Fibroblast of lung (primary cell): ENCODE measurements around the gene GGTLC2. TPM values are rescaled to one million over a fixed set of nuclear protein-coding genes. Genes with fewer than 3 reads are reported as not detected.

Experiments
- DNase-seq, 2 donors: peaks; one replicate each; pipeline versions ENCODE4 v3.0.0 to v3.0.0-alpha.2; 2010; ENCODE audit warnings: low read depth in 2 of 2
- H2AFZ ChIP-seq: 2 replicates; pipeline ENCODE4 v1.5.1; 2012; ENCODE audit warnings: low read length, control low read depth, inconsistent platforms
- H3K27ac ChIP-seq: 2 replicates; pipeline ENCODE4 v1.5.1; 2011; ENCODE audit warnings: low read length, control low read depth; ENCODE audit not compliant: insufficient read depth
- H3K27me3 ChIP-seq: 2 replicates; pipeline ENCODE4 v1.5.1; 2011; ENCODE audit warnings: mild to moderate bottlenecking, low read length; ENCODE audit not compliant: control insufficient read depth, insufficient read depth
- H3K36me3 ChIP-seq: 2 replicates; pipeline ENCODE4 v1.5.1; 2011; ENCODE audit warnings: low read length; ENCODE audit not compliant: control insufficient read depth, insufficient read depth
- H3K4me1 ChIP-seq: 2 replicates; pipeline ENCODE4 v1.5.1; 2011; ENCODE audit warnings: low read length; ENCODE audit not compliant: control insufficient read depth, insufficient read depth; ENCODE audit errors: extremely low read depth
- H3K4me2 ChIP-seq: 2 replicates; pipeline ENCODE4 v1.5.1; 2011; ENCODE audit warnings: low read length, control low read depth; ENCODE audit not compliant: insufficient read depth; ENCODE audit errors: extremely low read depth
- H3K4me3 ChIP-seq, 4 experiments: fragments of 200-600 bp in 1 of 4; sonication (generic) in 1 of 4; replicated peaks in 1 of 4; 2 replicates each; pipeline ENCODE4 v1.5.1; 2011 to 2016; ENCODE audit warnings: low read length in 4 of 4, low read depth in 3 of 4, mild to moderate bottlenecking in 3 of 4, control low read depth in 2 of 4, inconsistent platforms in 1 of 4, mixed read lengths in 1 of 4; ENCODE audit not compliant: insufficient read depth in 1 of 4; ENCODE audit errors: control extremely low read depth in 1 of 4
- H3K79me2 ChIP-seq: 2 replicates; pipeline ENCODE4 v1.5.1; 2012; ENCODE audit warnings: mild to moderate bottlenecking, low read length, inconsistent platforms; ENCODE audit not compliant: control insufficient read depth, insufficient read depth
- H3K9ac ChIP-seq: 2 replicates; pipeline ENCODE4 v1.5.1; 2011; ENCODE audit warnings: mild to moderate bottlenecking, low read length, control low read depth; ENCODE audit not compliant: insufficient read depth
- H3K9me3 ChIP-seq: 2 replicates; pipeline ENCODE4 v1.5.1; 2012; ENCODE audit warnings: low read depth, low read length; ENCODE audit not compliant: control insufficient read depth, insufficient read depth
- H4K20me1 ChIP-seq: 2 replicates; pipeline ENCODE4 v1.5.1; 2011; ENCODE audit warnings: low read length; ENCODE audit not compliant: control insufficient read depth, insufficient read depth; ENCODE audit errors: extremely low read depth
- CTCF ChIP-seq, 2 donors: IDR thresholded peaks in 1 of 2; conservative IDR thresholded peaks in 1 of 2; 1 replicate in 1 of 2; 2 replicates in 1 of 2; pipeline ENCODE4 v1.5.1; 2011 to 2012; ENCODE audit warnings: low read length in 2 of 2, control low read depth in 1 of 2, inconsistent platforms in 1 of 2, low read depth in 1 of 2, mild to moderate bottlenecking in 1 of 2
- EZH2 ChIP-seq: IDR thresholded peaks from 2 replicates; pipeline ENCODE4 v1.5.1; 2012; ENCODE audit warnings: low read length, control low read depth, mild to moderate bottlenecking; ENCODE audit errors: missing control alignments
- polyA plus RNA-seq, 2 donors: library from polyadenylated mRNA; depleted of rRNA in 1 of 2; stranded (reverse) in 1 of 2; unstranded in 1 of 2; fragments of >200 nt; gene quantifications; 2 replicates each; pipeline ENCODE4 v1.2.1, GENCODE V29; 2011 to 2012; ENCODE audit warnings: missing spikeins in 1 of 2
- total RNA-seq: library from RNA; depleted of rRNA; stranded (reverse); fragments of >200 nt; gene quantifications from 2 replicates; pipeline ENCODE4 v1.2.1, GENCODE V29; 2014

Gene GGTLC2
- total and polyA plus RNA-seq, 2 donors (not counting 1 experiment from before 2014, with no cell fraction given) = not detected

- no peak overlapping the region for H3K4me3 ChIP-seq
- no peaks in the 10 kb centered on the region for H3K79me2 ChIP-seq
- no peaks in the 10 kb centered on the region for H3K36me3 ChIP-seq
- H3K4me1 ChIP-seq = no peaks in the 10 kb centered on the region
- peaks cover 3% of the 10 kb centered on the region for H3K27me3 ChIP-seq
- no peaks in the 10 kb centered on the region for H4K20me1 ChIP-seq
- no peak for DNase-seq
- no peaks in the 10 kb centered on the region for H3K9me3 ChIP-seq
- H3K27ac ChIP-seq = no peak overlapping the region
- no peak overlapping the region for H2AFZ ChIP-seq
- no peak overlapping the region for H3K4me2 ChIP-seq
- no peak overlapping the region for H3K9ac ChIP-seq
- no peak for TF ChIP-seq EZH2
Observed at GRCh38 chr22:22599248-22599647, 45.2 kb upstream of the GGTLC2 start.

GRCh38 chr22:22600531-22601261 lies 43.7 kb upstream of the GGTLC2 start:
- TF ChIP-seq CTCF (conservative IDR thresholded peaks at IDR 0.05 in 1 of 2, IDR thresholded peaks at IDR 0.05 in 1 of 2; ENCODE audit: low read depth in 1 of 2, low read length in 2 of 2) (no peak), EZH2 (no peak)
- H2AFZ ChIP-seq = no peak overlapping the region
- no peaks in the 10 kb centered on the region for H3K79me2 ChIP-seq
- H3K27ac ChIP-seq = no peak overlapping the region
- H3K36me3 ChIP-seq = no peaks in the 10 kb centered on the region
- no peaks in the 10 kb centered on the region for H3K4me1 ChIP-seq
- no peak overlapping the region for H3K4me3 ChIP-seq
- H3K4me2 ChIP-seq = no peak overlapping the region
- no peak for DNase-seq
- peaks cover 3% of the 10 kb centered on the region for H3K27me3 ChIP-seq
- H4K20me1 ChIP-seq = no peaks in the 10 kb centered on the region
- no peaks in the 10 kb centered on the region for H3K9me3 ChIP-seq
- H3K9ac ChIP-seq = no peak overlapping the region

- no peaks in the 10 kb centered on the region for H3K27me3 ChIP-seq
- H3K36me3 ChIP-seq = no peaks in the 10 kb centered on the region
- no peak overlapping the region for H3K4me2 ChIP-seq
- no peak overlapping the region for H3K9ac ChIP-seq
- H3K9me3 ChIP-seq = no peaks in the 10 kb centered on the region
- no peaks in the 10 kb centered on the region for H4K20me1 ChIP-seq
- no peak overlapping the region for H3K27ac ChIP-seq
- no peaks in the 10 kb centered on the region for H3K4me1 ChIP-seq
- TF ChIP-seq CTCF (conservative IDR thresholded peaks at IDR 0.05 in 1 of 2, IDR thresholded peaks at IDR 0.05 in 1 of 2; ENCODE audit: low read depth in 1 of 2, low read length in 2 of 2) (no peak), EZH2 (no peak)
- DNase-seq = no peak
- H3K4me3 ChIP-seq = no peak overlapping the region
- no peaks in the 10 kb centered on the region for H3K79me2 ChIP-seq
- no peak overlapping the region for H2AFZ ChIP-seq
Observed at GRCh38 chr22:22603470-22603947, 40.9 kb upstream of the GGTLC2 start.
